C4-2B (cell line): ENCODE results near the gene ABCA10.
"Not testable (repeated sequence)": the region's sequence is repeated elsewhere in the genome, so short reads cannot be mapped to it uniquely, and the experiment has no call there.

ENCODE experiments used
- H3K27ac ChIP-seq: fragments of 450-650 bp; 2 replicates; pipeline ENCODE4 v1.5.1; 2017
- ZFX ChIP-seq: fragments of 450-650 bp; IDR thresholded peaks from 2 replicates; pipeline ENCODE4 v1.6.1; 2017
- TF ChIP-seq, protein P1 (sequence below): fragments of 450-650 bp; conservative IDR thresholded peaks from 2 replicates; pipeline ENCODE4 v1.5.1; 2017; ENCODE audit warnings: mild to moderate bottlenecking

ABCA10 gene, protein sequence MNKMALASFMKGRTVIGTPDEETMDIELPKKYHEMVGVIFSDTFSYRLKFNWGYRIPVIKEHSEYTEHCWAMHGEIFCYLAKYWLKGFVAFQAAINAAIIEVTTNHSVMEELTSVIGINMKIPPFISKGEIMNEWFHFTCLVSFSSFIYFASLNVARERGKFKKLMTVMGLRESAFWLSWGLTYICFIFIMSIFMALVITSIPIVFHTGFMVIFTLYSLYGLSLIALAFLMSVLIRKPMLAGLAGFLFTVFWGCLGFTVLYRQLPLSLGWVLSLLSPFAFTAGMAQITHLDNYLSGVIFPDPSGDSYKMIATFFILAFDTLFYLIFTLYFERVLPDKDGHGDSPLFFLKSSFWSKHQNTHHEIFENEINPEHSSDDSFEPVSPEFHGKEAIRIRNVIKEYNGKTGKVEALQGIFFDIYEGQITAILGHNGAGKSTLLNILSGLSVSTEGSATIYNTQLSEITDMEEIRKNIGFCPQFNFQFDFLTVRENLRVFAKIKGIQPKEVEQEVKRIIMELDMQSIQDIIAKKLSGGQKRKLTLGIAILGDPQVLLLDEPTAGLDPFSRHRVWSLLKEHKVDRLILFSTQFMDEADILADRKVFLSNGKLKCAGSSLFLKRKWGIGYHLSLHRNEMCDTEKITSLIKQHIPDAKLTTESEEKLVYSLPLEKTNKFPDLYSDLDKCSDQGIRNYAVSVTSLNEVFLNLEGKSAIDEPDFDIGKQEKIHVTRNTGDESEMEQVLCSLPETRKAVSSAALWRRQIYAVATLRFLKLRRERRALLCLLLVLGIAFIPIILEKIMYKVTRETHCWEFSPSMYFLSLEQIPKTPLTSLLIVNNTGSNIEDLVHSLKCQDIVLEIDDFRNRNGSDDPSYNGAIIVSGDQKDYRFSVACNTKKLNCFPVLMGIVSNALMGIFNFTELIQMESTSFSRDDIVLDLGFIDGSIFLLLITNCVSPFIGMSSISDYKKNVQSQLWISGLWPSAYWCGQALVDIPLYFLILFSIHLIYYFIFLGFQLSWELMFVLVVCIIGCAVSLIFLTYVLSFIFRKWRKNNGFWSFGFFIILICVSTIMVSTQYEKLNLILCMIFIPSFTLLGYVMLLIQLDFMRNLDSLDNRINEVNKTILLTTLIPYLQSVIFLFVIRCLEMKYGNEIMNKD (N-terminal part only)

GRCh38 chr17:69228576-69228975, at the start of gene ABCA10:
ABCA10 (minus strand) TSS chr17:69228824; CDS start chr17:69225358, 3,466 bp downstream.
- TF ChIP-seq, protein P1, sequence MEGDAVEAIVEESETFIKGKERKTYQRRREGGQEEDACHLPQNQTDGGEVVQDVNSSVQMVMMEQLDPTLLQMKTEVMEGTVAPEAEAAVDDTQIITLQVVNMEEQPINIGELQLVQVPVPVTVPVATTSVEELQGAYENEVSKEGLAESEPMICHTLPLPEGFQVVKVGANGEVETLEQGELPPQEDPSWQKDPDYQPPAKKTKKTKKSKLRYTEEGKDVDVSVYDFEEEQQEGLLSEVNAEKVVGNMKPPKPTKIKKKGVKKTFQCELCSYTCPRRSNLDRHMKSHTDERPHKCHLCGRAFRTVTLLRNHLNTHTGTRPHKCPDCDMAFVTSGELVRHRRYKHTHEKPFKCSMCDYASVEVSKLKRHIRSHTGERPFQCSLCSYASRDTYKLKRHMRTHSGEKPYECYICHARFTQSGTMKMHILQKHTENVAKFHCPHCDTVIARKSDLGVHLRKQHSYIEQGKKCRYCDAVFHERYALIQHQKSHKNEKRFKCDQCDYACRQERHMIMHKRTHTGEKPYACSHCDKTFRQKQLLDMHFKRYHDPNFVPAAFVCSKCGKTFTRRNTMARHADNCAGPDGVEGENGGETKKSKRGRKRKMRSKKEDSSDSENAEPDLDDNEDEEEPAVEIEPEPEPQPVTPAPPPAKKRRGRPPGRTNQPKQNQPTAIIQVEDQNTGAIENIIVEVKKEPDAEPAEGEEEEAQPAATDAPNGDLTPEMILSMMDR, result no peak
- no peak for TF ChIP-seq ZFX
- H3K27ac ChIP-seq, result no peak within 1 kb of the TSS

DNA sequence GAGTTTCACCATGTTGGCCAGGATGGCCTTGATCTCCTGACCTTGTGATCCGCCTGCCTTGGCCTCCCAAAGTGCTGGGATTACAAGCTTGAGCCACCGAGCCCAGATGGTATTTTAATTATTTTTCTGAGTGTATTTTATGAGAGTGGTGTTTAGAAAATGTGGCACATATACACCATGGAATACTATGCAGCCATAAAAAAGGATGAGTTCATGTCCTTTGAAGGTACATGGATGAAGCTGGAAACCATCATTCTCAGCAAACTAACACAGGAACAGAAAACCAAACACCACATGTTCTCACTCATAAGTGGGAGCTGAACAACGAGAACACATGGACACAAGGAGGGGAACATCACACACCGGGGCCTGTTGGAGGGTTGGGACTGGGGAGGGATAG, 47.7 kb upstream of the ABCA10 start:
- H3K27ac ChIP-seq, result not testable (repeated sequence)

- no peak for TF ChIP-seq ZFX
- TF ChIP-seq, protein P1, result no peak
- no peak overlapping the region for H3K27ac ChIP-seq
Measured at GRCh38 chr17:69275751-69276150, 47.1 kb upstream of the ABCA10 start.

GRCh38 chr17:69271023-69271422, 42.4 kb upstream of the ABCA10 start:
- H3K27ac ChIP-seq, result no peak overlapping the region
- TF ChIP-seq ZFX, result no peak
- TF ChIP-seq, protein P1, result no peak

- H3K27ac ChIP-seq, result no peak overlapping the region
- no peak for TF ChIP-seq ZFX
- TF ChIP-seq, protein P1, result no peak
Measured at GRCh38 chr17:69269131-69269998, 40.7 kb upstream of the ABCA10 start.

- H3K27ac ChIP-seq, result no peak overlapping the region
- TF ChIP-seq ZFX, result no peak
- TF ChIP-seq, protein P1, result no peak
Measured at GRCh38 chr17:69268543-69269014, 40.0 kb upstream of the ABCA10 start.

DNA sequence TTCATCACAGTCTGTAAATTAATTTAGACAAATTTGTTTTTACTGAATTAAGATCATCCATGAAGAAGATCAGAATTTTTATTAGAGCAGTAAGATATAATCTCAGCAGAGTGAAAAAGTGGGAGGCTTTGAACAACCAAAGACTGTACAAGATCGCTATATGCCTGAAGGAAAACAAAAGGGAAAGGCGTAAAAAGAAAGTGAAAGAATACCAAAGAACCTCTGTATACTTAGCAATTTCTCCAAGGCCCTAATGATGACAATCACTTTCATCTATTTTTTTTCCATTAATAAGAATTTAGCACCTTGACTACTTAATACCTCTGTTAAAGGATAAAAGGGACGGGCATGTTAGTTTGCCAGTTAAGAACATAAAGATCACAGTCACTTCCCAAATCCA, 38.6 kb upstream of the ABCA10 start:
- H3K27ac ChIP-seq, result no peak overlapping the region
- no peak for TF ChIP-seq ZFX
